ENCODE results near the gene PLXNB2.

DNA sequence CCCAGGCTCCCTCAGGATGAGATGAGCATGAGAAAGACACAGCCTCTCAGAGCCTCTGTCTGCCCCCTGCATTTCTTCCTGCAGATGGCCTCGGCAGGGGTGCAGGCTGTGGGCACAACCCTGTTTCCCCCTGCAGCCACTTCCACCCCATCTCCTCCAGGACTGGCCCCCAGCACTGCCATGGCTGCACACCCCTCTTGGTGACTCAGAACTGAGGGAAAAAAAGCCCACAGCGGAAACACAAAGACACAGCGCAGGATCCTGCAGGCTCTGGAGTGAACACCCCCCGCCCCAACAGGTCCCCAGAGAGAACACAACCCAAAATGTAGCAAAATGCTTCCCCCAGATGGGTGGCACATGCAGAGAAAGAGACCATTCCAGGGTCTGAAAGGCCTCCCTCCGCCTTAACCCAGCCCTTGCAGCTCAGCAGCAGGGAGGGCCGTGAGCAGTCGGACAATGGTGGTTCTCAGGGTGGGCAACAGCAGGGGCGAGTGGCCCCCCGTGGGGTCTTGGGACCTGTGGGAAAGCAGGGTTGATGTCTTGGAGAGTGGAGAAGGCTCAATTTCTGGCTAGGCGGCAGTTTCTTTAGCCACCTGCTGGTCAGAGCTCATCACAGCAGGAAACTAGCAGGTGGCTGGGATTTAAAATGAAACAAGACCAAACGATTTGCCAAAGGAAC, 70.6 kb downstream of the PLXNB2 start:
- TF ChIP-seq, protein P1, sequence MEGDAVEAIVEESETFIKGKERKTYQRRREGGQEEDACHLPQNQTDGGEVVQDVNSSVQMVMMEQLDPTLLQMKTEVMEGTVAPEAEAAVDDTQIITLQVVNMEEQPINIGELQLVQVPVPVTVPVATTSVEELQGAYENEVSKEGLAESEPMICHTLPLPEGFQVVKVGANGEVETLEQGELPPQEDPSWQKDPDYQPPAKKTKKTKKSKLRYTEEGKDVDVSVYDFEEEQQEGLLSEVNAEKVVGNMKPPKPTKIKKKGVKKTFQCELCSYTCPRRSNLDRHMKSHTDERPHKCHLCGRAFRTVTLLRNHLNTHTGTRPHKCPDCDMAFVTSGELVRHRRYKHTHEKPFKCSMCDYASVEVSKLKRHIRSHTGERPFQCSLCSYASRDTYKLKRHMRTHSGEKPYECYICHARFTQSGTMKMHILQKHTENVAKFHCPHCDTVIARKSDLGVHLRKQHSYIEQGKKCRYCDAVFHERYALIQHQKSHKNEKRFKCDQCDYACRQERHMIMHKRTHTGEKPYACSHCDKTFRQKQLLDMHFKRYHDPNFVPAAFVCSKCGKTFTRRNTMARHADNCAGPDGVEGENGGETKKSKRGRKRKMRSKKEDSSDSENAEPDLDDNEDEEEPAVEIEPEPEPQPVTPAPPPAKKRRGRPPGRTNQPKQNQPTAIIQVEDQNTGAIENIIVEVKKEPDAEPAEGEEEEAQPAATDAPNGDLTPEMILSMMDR (IDR thresholded peaks at IDR 0.05), result no peak
- TF ChIP-seq POLR2A (IDR thresholded peaks at IDR 0.05), result no peak

Measured in lower leg skin (tissue), 3 donors.